T-helper 1 cell treated with Interleukin-12 subunit alpha and Interleukin-12 subunit beta and Interleukin-4 antibody, amounts not matched to agents 30 μg/mL and 1 μg/mL, for 36 hours (primary cell): ENCODE measurements around the gene FRAT2.

Experiments
- H3K27ac Mint-ChIP-seq: one replicate; pipeline ENCODE4 v1.8.0; 2021; ENCODE audit warnings: mild to moderate bottlenecking, mixed read lengths
- H3K27me3 Mint-ChIP-seq: one replicate; pipeline ENCODE4 v1.8.0; 2021; ENCODE audit warnings: low read depth, mixed read lengths
- H3K36me3 Mint-ChIP-seq: one replicate; pipeline ENCODE4 v1.8.0; 2021; ENCODE audit warnings: low read depth, mixed read lengths
- H3K4me1 Mint-ChIP-seq: one replicate; pipeline ENCODE4 v1.8.0; 2021; ENCODE audit warnings: low read depth, mixed read lengths
- H3K4me3 Mint-ChIP-seq: one replicate; pipeline ENCODE4 v1.8.0; 2021; ENCODE audit warnings: mild to moderate bottlenecking, moderate library complexity, mixed read lengths
- H3K9me3 Mint-ChIP-seq: one replicate; pipeline ENCODE4 v1.8.0; 2021; ENCODE audit warnings: mixed read lengths

Gene FRAT2

GRCh38 chr10:97336942-97337831 lies 2.7 kb upstream of the FRAT2 start:
- Mint-ChIP-seq H3K4me1 (peaks cover 18% of the 10 kb centered on the region), H3K27ac (no peak overlapping the region), H3K27me3 (peaks cover 35% of the 10 kb centered on the region), H3K36me3 (peaks cover 8% of the 10 kb centered on the region), H3K4me3 (no peak overlapping the region), H3K9me3 (no peaks in the 10 kb centered on the region)

GRCh38 chr10:97336446-97336845 lies 1.9 kb upstream of the FRAT2 start:
- H3K27me3 Mint-ChIP-seq = peaks cover 31% of the 10 kb centered on the region
- H3K4me3 Mint-ChIP-seq = no peak overlapping the region

GRCh38 chr10:97336006-97336405 lies 1.5 kb upstream of the FRAT2 start:
- Mint-ChIP-seq H3K4me1 (peaks cover 24% of the 10 kb centered on the region), H3K4me3 (peak overlapping the region; percentile 65), H3K27me3 (peaks cover 31% of the 10 kb centered on the region), H3K36me3 (peaks cover 8% of the 10 kb centered on the region), H3K9me3 (no peaks in the 10 kb centered on the region), H3K27ac (peak overlapping the region; percentile 36)

More at GRCh38 chr10:97336446-97336845, 1.9 kb upstream of the FRAT2 start:
- H3K9me3 Mint-ChIP-seq = no peaks in the 10 kb centered on the region
- H3K4me1 Mint-ChIP-seq = peaks cover 21% of the 10 kb centered on the region
- H3K36me3 Mint-ChIP-seq = peaks cover 8% of the 10 kb centered on the region
- no peak overlapping the region for H3K27ac Mint-ChIP-seq

- Mint-ChIP-seq H3K9me3 (no peaks in the 10 kb centered on the region), H3K27ac (no peak overlapping the region), H3K27me3 (peaks cover 29% of the 10 kb centered on the region), H3K4me3 (peak overlapping the region; percentile 17), H3K36me3 (peaks cover 8% of the 10 kb centered on the region), H3K4me1 (peaks cover 24% of the 10 kb centered on the region)
These were observed 675 bp upstream of the FRAT2 start for GRCh38 chr10:97335188-97335619.

GRCh38 chr10:97333601-97334369 lies 744 bp downstream of the FRAT2 start:
- H3K4me1 Mint-ChIP-seq = peaks cover 30% of the 10 kb centered on the region
- peaks cover 15% of the 10 kb centered on the region for H3K36me3 Mint-ChIP-seq
- H3K27me3 Mint-ChIP-seq = peaks cover 25% of the 10 kb centered on the region
- peak overlapping the region; percentile 85 for H3K4me3 Mint-ChIP-seq
- no peaks in the 10 kb centered on the region for H3K9me3 Mint-ChIP-seq
- H3K27ac Mint-ChIP-seq = peak overlapping the region; percentile 71

- peak overlapping the region; percentile 71 for H3K27ac Mint-ChIP-seq
- H3K36me3 Mint-ChIP-seq = peaks cover 16% of the 10 kb centered on the region
- H3K4me1 Mint-ChIP-seq = peaks cover 32% of the 10 kb centered on the region
- no peaks in the 10 kb centered on the region for H3K9me3 Mint-ChIP-seq
- H3K27me3 Mint-ChIP-seq = peaks cover 23% of the 10 kb centered on the region
- peak overlapping the region; percentile 85 for H3K4me3 Mint-ChIP-seq
These were observed 1.3 kb downstream of the FRAT2 start for GRCh38 chr10:97333351-97333600.

- Mint-ChIP-seq H3K9me3 (no peaks in the 10 kb centered on the region), H3K4me1 (peaks cover 35% of the 10 kb centered on the region), H3K36me3 (peaks cover 16% of the 10 kb centered on the region), H3K4me3 (peak overlapping the region; percentile 85), H3K27me3 (peaks cover 18% of the 10 kb centered on the region), H3K27ac (peak overlapping the region; percentile 71)
These were observed 1.8 kb downstream of the FRAT2 start for GRCh38 chr10:97332591-97333350.

GRCh38 chr10:97331153-97331703 lies 3.3 kb downstream of the FRAT2 start:
- Mint-ChIP-seq H3K4me1 (peaks cover 42% of the 10 kb centered on the region), H3K27me3 (peaks cover 3% of the 10 kb centered on the region), H3K4me3 (peak overlapping the region; percentile 36), H3K9me3 (no peaks in the 10 kb centered on the region), H3K27ac (no peak overlapping the region), H3K36me3 (peaks cover 16% of the 10 kb centered on the region)

GRCh38 chr10:97329766-97330165 lies 4.8 kb downstream of the FRAT2 start:
- Mint-ChIP-seq H3K36me3 (peaks cover 16% of the 10 kb centered on the region), H3K27me3 (no peaks in the 10 kb centered on the region), H3K27ac (no peak overlapping the region)

GRCh38 chr10:97328646-97329453 lies 5.7 kb downstream of the FRAT2 start:
- Mint-ChIP-seq H3K36me3 (peaks cover 16% of the 10 kb centered on the region), H3K9me3 (no peaks in the 10 kb centered on the region), H3K4me3 (no peak overlapping the region), H3K27ac (no peak overlapping the region), H3K27me3 (no peaks in the 10 kb centered on the region), H3K4me1 (peaks cover 40% of the 10 kb centered on the region)

More at GRCh38 chr10:97329766-97330165, 4.8 kb downstream of the FRAT2 start:
- H3K4me3 Mint-ChIP-seq = no peak overlapping the region
- peaks cover 40% of the 10 kb centered on the region for H3K4me1 Mint-ChIP-seq
- no peaks in the 10 kb centered on the region for H3K9me3 Mint-ChIP-seq

GRCh38 chr10:97327348-97328294 lies 6.9 kb downstream of the FRAT2 start:
- peak overlapping the region; percentile 62 for H3K27ac Mint-ChIP-seq
- no peak overlapping the region for H3K4me3 Mint-ChIP-seq
- peaks cover 29% of the 10 kb centered on the region for H3K4me1 Mint-ChIP-seq
- H3K27me3 Mint-ChIP-seq = no peaks in the 10 kb centered on the region
- H3K36me3 Mint-ChIP-seq = peaks cover 8% of the 10 kb centered on the region
- H3K9me3 Mint-ChIP-seq = no peaks in the 10 kb centered on the region

GRCh38 chr10:97325754-97326153 lies 8.8 kb downstream of the FRAT2 start:
- Mint-ChIP-seq H3K27ac (no peak overlapping the region), H3K27me3 (peaks cover 6% of the 10 kb centered on the region), H3K36me3 (peaks cover 8% of the 10 kb centered on the region), H3K9me3 (no peaks in the 10 kb centered on the region), H3K4me3 (no peak overlapping the region), H3K4me1 (peaks cover 25% of the 10 kb centered on the region)

- Mint-ChIP-seq H3K4me3 (no peak overlapping the region), H3K27ac (no peak overlapping the region), H3K27me3 (peaks cover 11% of the 10 kb centered on the region), H3K9me3 (no peaks in the 10 kb centered on the region), H3K4me1 (peaks cover 27% of the 10 kb centered on the region), H3K36me3 (no peaks in the 10 kb centered on the region)
These were observed 11.0 kb downstream of the FRAT2 start for GRCh38 chr10:97323501-97323900.
